PC-3 (cell line): ENCODE measurements around the gene SPIN2B. TPM values are rescaled to one million over a fixed set of nuclear protein-coding genes. Genes with fewer than 3 reads are reported as not detected.
"Not testable (repeated sequence)": the region's sequence is repeated elsewhere in the genome, so short reads cannot be mapped to it uniquely, and the experiment has no call there.

Experiments used
- ATAC-seq: fragments of 200-7000 bp; cut with Tn5 transposase; 2 replicates; pipeline ENCODE4 v1.9.1; 2020; ENCODE audit warnings: mild to moderate bottlenecking, moderate library complexity
- BruUV-seq: library from RNA; stranded (reverse); fragments of 400-500 nt; replicated peaks from 2 replicates; lab custom pipeline; 2021; lab: Mats Ljungman, UMichigan
- CTCF ChIA-PET: fragments of 300-600 bp; sonication (Branson Sonifier 250); formaldehyde crosslinking; loops from one replicate; lab custom pipeline; 2022; ENCODE audit warnings: antibody characterized with exemption; lab: Charles Lee
- POLR2A ChIA-PET: fragments of 300-600 bp; sonication (Branson Sonifier 250); formaldehyde crosslinking; loops from one replicate; lab custom pipeline; 2022; ENCODE audit warnings: antibody characterized with exemption; ENCODE audit not compliant: unreplicated experiment; lab: Charles Lee
- DNase-seq: peaks from one replicate; pipeline ENCODE4 v3.0.0-alpha.2; 2015
- H2AFZ ChIP-seq: fragments of 300-600 bp; sonication (generic); 2 replicates; pipeline ENCODE4 v1.6.0; 2016; ENCODE audit warnings: antibody characterized with exemption, low read length
- H3F3A ChIP-seq: fragments of 300-600 bp; sonication (generic); one replicate; pipeline ENCODE4 v1.6.0; 2017; ENCODE audit warnings: antibody characterized with exemption, low read length, control low read depth, mild to moderate bottlenecking; ENCODE audit not compliant: unreplicated experiment
- H3K27ac ChIP-seq: fragments of 300-600 bp; sonication (generic); 2 replicates; pipeline ENCODE4 v1.5.1; 2016; ENCODE audit warnings: mild to moderate bottlenecking, low read length
- H3K27me3 ChIP-seq: fragments of 300-600 bp; sonication (generic); 2 replicates; pipeline ENCODE4 v1.6.1; 2016; ENCODE audit warnings: low read length, mixed read lengths
- H3K36me3 ChIP-seq: fragments of 300-600 bp; sonication (generic); 2 replicates; pipeline ENCODE4 v1.6.1; 2016; ENCODE audit warnings: low read depth, mixed run types, low read length, mixed read lengths
- H3K4me1 ChIP-seq: fragments of 300-600 bp; sonication (generic); 2 replicates; pipeline ENCODE4 v1.5.1; 2016; ENCODE audit warnings: low read length; ENCODE audit not compliant: insufficient read depth
- H3K4me2 ChIP-seq: fragments of 300-600 bp; sonication (generic); 2 replicates; pipeline ENCODE4 v1.6.0; 2016; ENCODE audit warnings: low read length
- H3K4me3 ChIP-seq: fragments of 300-600 bp; sonication (generic); 2 replicates; pipeline ENCODE4 v1.5.1; 2016; ENCODE audit warnings: mild to moderate bottlenecking, low read length, mixed read lengths
- H3K79me2 ChIP-seq: fragments of 300-600 bp; sonication (generic); 2 replicates; pipeline ENCODE4 v1.6.1; 2017; ENCODE audit warnings: low read length, mixed read lengths
- H3K9ac ChIP-seq: fragments of 300-600 bp; sonication (generic); 2 replicates; pipeline ENCODE4 v1.6.0; 2016; ENCODE audit warnings: mild to moderate bottlenecking, low read length
- H3K9me2 ChIP-seq: fragments of 300-600 bp; sonication (generic); replicated peaks from 2 replicates; pipeline ENCODE4 v1.6.1; 2016; ENCODE audit warnings: mixed run types, low read length, mixed read lengths
- H3K9me3 ChIP-seq: fragments of 300-600 bp; sonication (generic); 2 replicates; pipeline ENCODE4 v1.6.1; 2016; ENCODE audit warnings: low read length, mixed read lengths
- H4K20me1 ChIP-seq: fragments of 300-600 bp; sonication (generic); 2 replicates; pipeline ENCODE4 v1.6.1; 2016; ENCODE audit warnings: low read length, mixed read lengths
- EZH2 ChIP-seq: fragments of 300-600 bp; sonication (generic); IDR thresholded peaks from one replicate; pipeline ENCODE4 v1.6.1; 2017; ENCODE audit warnings: antibody characterized with exemption, mild to moderate bottlenecking, low read length; ENCODE audit not compliant: unreplicated experiment
- EZH2phosphoT487 ChIP-seq: fragments of 300-600 bp; sonication (generic); IDR thresholded peaks from 2 replicates; pipeline ENCODE4 v1.6.1; 2018; ENCODE audit warnings: mild to moderate bottlenecking, antibody characterized with exemption, low read length, borderline replicate concordance
- intact Hi-C: fragments of 100-400 bp; cut with micrococcal nuclease; formaldehyde crosslinking; loops from 2 replicates; pipeline ENCODE4 v1.9.0; 2023
- total RNA-seq: library from RNA; depleted of rRNA; stranded (reverse); fragments of >200 nt; gene quantifications from 2 replicates; pipeline ENCODE4 v1.2.3, GENCODE V29; 2014
- TF ChIP-seq, protein P1 (sequence below): fragments of 300-600 bp; sonication (generic); conservative IDR thresholded peaks from 2 replicates; pipeline ENCODE4 v1.5.1; 2017; ENCODE audit warnings: antibody characterized with exemption, low read depth, mild to moderate bottlenecking, low read length

Gene SPIN2B
- total RNA-seq, 1 experiment from 2014 or later: 17.7 TPM

GRCh38 chrX:57155171-57155570, 33.8 kb upstream of the SPIN2B start:
- Histone ChIP-seq H3K27ac (no peak overlapping the region), H3K27me3 (no peaks in the 10 kb centered on the region), H3K4me2 (no peak overlapping the region), H3K9me2 (no peaks in the 10 kb centered on the region), H4K20me1 (no peaks in the 10 kb centered on the region), H3K4me3 (no peak overlapping the region), H3K9me3 (no peaks in the 10 kb centered on the region), H3K4me1 (no peaks in the 10 kb centered on the region), H3K79me2 (no peaks in the 10 kb centered on the region), H2AFZ (no peak overlapping the region), H3K9ac (no peak overlapping the region), H3K36me3 (no peaks in the 10 kb centered on the region), H3F3A (no peaks in the 10 kb centered on the region)
- ChIA-PET POLR2A (no interaction called here), CTCF (no interaction called here)
- TF ChIP-seq, protein P1, sequence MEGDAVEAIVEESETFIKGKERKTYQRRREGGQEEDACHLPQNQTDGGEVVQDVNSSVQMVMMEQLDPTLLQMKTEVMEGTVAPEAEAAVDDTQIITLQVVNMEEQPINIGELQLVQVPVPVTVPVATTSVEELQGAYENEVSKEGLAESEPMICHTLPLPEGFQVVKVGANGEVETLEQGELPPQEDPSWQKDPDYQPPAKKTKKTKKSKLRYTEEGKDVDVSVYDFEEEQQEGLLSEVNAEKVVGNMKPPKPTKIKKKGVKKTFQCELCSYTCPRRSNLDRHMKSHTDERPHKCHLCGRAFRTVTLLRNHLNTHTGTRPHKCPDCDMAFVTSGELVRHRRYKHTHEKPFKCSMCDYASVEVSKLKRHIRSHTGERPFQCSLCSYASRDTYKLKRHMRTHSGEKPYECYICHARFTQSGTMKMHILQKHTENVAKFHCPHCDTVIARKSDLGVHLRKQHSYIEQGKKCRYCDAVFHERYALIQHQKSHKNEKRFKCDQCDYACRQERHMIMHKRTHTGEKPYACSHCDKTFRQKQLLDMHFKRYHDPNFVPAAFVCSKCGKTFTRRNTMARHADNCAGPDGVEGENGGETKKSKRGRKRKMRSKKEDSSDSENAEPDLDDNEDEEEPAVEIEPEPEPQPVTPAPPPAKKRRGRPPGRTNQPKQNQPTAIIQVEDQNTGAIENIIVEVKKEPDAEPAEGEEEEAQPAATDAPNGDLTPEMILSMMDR: no peak
- TF ChIP-seq EZH2: no peak
- TF ChIP-seq EZH2phosphoT487: no peak
- no TSS peak for BruUV-seq
- intact Hi-C loops: loop anchor here (5.0 kb wide), 1 partner anchor 127 kb away; no protein-coding TSS in a partner anchor
- ATAC-seq: no peak
- DNase-seq: no peak

DNA sequence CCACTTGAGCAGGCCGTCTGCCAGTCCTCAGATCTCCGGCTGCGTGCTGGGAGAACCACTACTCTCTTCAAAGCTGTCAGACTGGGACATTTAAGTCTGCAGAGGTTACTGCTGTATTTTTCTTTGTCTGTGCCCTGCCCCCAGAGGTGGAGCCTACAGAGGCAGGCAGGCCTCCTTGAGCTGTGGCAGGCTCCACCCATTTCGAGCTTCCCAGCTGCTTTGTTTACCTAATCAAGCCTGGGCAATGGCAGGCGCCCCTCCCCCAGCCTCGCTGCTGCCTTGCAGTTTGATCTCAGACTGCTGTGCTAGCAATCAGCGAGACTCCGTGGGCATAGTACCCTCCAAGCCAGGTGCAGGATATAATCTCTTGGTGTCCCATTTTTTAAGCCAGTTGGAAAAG, 30.9 kb upstream of the SPIN2B start:
- H2AFZ ChIP-seq, H3K4me2 ChIP-seq, H3K9me2 ChIP-seq, H3K9ac ChIP-seq, H3K9me3 ChIP-seq, H3F3A ChIP-seq, DNase-seq, POLR2A ChIA-PET, CTCF ChIA-PET, H4K20me1 ChIP-seq, H3K36me3 ChIP-seq, intact Hi-C loops, ATAC-seq, H3K4me3 ChIP-seq, H3K79me2 ChIP-seq, H3K4me1 ChIP-seq, H3K27me3 ChIP-seq, BruUV-seq, H3K27ac ChIP-seq: not testable (repeated sequence)

DNA sequence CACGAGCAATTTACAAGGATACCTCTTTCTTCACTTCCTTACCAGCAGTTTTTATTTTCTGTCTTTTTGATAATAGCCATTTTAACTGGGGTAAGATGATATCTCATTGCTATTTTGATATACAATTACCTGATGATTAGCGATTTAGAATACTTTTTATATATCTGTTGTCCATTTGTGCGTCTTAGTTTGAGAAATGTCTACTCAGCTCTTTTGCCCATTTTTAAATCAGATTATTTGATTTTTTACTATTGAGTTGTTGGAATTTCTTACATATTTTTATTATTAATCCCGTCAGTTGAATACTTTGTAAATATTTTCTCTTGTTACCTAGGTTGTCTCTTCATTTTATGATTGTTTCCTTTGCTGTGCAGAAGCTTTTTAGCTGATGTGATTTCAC, 17.3 kb upstream of the SPIN2B start:
- intact Hi-C loops: no loop called here
- no peaks in the 10 kb centered on the region for H3F3A ChIP-seq
- no TSS peak for BruUV-seq
- no peak overlapping the region for H2AFZ ChIP-seq
- H3K4me3 ChIP-seq: no peak overlapping the region
- ChIA-PET CTCF (no interaction called here), POLR2A (no interaction called here)
- H3K36me3 ChIP-seq: no peaks in the 10 kb centered on the region
- no peaks in the 10 kb centered on the region for H3K9me3 ChIP-seq
- H3K27me3 ChIP-seq: no peaks in the 10 kb centered on the region
- H3K9ac ChIP-seq: no peak overlapping the region
- H3K79me2 ChIP-seq: no peaks in the 10 kb centered on the region
- H4K20me1 ChIP-seq: no peaks in the 10 kb centered on the region
- ATAC-seq: no peak
- no peaks in the 10 kb centered on the region for H3K9me2 ChIP-seq
- H3K4me1 ChIP-seq: peaks cover 13% of the 10 kb centered on the region
- no peak overlapping the region for H3K27ac ChIP-seq
- H3K4me2 ChIP-seq: no peak overlapping the region
- DNase-seq: no peak
- TF ChIP-seq, protein P1: no peak
- no peak for TF ChIP-seq EZH2phosphoT487
- no peak for TF ChIP-seq EZH2
